Stimulated activated naive CD8-positive, alpha-beta T cell treated with anti-CD3 and anti-CD28 coated beads, Interleukin-15, Interleukin-2, amounts not matched to agents 100 U/mL and 50 U/mL, for 24 hours (primary cell): ENCODE results near the gene KLF11.
A peak's percentile ranks its signal among the peaks of the same experiment; 100 is the strongest.
"Not testable (repeated sequence)": the region's sequence is repeated elsewhere in the genome, so short reads cannot be mapped to it uniquely, and the experiment has no call there.

Experiments used
- ATAC-seq: fragments of 150-1000 bp; cut with Tn5 transposase; one replicate; pipeline ENCODE4 v1.10.0; 2021
- DNase-seq: peaks from one replicate; pipeline ENCODE4 v3.0.0; 2021

The KLF11 gene

DNA sequence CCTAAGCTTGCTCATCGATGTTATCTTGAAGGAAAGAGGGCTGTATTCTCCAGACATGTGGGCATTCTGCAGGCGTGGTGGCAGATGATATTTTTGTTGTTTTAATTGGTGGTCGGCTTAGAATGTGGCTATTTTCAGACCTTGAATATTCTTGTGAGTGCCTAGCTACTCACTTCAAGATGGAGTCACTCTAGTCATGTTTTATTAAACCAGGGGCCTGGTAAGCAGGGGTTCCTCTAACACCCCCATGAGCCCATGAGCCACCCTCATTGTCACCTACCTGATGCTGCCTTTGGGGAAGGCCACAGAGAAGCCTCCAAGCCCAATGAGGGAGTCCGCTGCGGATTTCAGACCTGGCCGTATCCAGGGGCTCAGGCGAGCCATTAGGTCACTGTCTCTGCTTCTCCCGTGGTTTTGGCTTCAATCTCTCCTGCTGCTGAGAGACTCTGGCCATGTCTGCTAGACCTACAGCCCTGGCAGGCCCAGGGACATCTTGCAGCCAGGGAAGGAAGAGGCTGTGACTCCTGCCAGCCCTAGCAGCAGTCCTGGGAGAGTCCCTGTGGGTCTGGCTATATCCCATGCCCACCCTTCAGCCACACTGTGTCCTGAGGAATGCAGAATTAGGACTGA, 16.3 kb upstream of the KLF11 start:
- no peak for ATAC-seq
- DNase-seq = no peak

DNA sequence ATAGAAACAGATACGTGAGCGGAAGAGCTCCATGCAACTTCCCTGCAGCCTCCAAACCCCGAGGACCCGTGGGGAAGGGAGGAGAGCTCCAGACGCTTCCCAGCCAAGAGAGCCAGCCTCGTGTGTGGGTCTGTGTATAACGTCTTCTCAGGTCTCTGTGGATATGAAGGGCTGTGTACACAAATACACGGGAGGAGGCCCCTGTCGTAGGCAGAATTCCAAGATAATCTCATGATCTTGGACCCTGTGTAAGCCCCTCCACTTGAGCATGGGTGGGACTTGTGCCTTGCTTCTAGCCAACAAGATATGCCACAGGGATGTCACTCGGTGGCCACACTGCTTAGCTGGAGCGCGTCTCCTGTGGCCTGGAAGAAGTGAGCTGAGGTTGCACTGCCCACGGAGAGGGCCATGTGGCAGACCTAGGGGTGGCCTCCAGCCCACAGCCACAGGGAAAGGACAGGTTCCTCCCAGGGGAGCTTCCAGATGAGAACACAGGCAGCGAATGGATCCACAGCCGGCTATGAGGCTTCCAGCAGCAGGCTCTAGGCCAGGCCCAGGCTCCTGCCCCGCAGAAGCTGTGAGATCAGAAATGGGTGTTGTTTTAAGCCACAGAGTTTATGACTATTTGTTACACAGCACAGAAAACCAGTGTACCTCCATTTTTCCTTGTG, 15.6 kb upstream of the KLF11 start:
- DNase-seq = no peak

GRCh38 chr2:10028407-10028987, 14.9 kb upstream of the KLF11 start:
- DNase-seq (no peak), ATAC-seq (no peak)

More for the DNA sequence above, 15.6 kb upstream of the KLF11 start:
- no peak for ATAC-seq

DNA sequence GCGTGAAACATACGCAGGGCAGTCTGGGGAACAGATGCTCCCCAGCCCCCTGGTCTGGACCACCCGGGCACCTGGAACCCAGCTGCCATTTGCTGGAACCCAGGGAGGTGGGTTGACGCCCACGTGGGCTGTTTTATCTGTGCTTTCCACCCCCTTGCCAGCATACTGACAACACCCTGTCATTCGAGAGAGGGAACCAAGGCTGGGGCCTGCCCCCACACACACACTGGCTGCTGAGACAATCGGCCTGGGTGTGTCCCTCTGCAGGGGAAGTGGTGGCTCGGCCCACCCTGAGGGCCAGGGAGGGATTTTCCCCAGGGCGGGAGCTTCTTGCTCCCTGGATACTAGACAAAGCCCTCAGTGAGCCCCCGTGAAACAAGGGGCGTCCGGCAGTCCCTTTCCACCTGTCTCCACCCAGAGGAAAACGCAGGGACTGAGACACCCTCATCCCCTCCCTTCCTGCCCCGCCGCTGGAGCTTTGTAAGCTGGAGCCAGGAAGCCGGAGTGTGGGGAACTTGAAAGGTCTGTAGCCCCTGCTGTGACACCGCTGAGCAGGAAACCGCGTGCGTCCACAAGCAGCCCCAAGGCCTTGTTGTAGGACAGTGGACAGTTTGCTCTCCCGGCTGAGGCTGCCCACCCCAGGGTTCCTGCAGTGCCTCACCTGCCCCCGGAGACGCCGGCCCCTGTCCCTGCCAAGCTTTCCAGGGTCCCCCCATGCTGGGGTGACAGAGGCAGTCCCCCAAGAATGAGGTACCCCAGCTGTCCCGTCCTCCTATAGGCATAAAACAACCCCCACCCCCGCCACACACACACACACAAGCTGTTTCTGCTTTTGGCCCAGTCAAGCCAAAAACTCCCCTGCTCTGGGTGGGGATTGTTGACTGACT, 14.1 kb upstream of the KLF11 start:
- DNase-seq (peak; percentile 60), ATAC-seq (peak; percentile 83)

DNA sequence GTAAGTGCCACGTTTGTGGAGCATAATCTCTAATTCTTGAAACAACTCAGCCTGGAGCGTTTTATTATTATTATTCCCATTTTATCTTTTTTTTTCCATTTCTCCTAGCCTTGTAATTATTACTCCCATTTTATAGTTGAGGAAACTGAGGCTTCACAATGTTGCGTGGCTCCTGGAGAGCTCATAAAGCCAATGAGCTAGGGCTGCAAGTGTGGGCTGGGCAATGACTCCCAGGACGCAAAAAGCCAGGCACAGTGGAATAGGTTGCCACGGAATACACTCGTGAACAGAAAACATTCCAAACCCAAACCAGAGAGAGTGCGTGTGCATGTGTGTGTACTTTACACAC, 13.5 kb upstream of the KLF11 start:
- no peak for ATAC-seq
- DNase-seq = no peak

GRCh38 chr2:10030311-10030736, 13.0 kb upstream of the KLF11 start:
- no peak for ATAC-seq
- DNase-seq = no peak

- DNase-seq, ATAC-seq: not testable (repeated sequence)
Observed at GRCh38 chr2:10030798-10031197, 12.6 kb upstream of the KLF11 start.

GRCh38 chr2:10031886-10032745, 11.2 kb upstream of the KLF11 start:
- no peak for ATAC-seq
- no peak for DNase-seq

DNA sequence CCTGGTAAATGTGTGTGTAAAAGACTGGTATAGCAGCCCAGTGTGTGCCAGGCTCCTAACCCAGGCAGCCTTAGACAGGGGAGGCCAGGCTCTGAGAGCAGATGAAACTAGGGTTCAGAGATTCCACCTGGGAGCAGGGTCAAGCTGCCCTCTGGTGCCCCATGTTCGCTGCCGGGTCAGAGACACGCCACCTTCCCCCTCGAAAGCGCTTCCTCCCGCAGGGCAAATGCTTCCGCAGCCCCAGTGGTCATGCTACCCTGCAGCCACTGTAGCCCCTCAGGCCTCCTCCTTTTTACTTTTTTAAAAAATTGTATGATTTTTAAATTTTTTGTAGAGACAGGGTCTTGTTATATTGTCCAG, 10.6 kb upstream of the KLF11 start:
- DNase-seq (no peak), ATAC-seq (no peak)

DNA sequence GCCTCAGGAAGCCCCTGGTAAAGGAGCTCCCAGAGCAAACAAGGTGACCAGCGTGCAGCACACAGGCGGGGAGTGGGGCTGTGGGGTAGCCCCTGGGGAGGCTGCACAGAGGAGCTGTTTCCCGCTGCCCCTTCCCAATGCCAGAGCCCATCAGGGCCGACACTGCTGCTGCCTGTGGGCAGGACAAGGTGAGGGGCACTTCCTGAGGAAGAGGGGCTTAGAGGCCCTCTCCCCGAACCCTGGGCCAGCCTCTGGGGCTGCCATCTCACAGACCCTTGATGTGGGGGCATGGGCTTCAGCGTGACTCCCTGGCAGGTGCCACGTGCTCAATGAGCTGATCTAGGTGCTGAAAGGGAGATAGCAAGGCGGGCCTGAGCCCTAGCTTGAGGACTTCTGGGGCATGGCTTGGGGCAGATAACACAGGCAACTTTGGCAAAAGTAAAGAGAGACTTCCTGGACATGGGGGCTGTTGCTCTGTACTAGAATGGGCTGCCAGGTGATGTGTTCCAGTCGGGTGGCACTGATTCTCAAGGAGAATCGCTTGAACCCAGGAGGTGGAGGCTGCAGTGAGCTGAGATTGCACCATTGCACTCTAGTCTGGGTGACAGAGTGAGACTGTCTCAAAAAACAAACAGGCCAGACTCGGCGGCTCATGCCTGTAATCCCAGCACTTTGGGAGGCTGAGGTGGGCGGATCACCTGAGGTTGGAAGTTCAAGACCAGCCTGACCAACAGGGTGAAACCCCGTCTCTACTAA, 9.9 kb upstream of the KLF11 start:
- DNase-seq = no peak
- no peak for ATAC-seq

GRCh38 chr2:10034333-10035052, 8.9 kb upstream of the KLF11 start:
- no peak for ATAC-seq
- no peak for DNase-seq

- no peak for ATAC-seq
- no peak for DNase-seq
Observed at GRCh38 chr2:10035053-10035422, 8.3 kb upstream of the KLF11 start.

DNA sequence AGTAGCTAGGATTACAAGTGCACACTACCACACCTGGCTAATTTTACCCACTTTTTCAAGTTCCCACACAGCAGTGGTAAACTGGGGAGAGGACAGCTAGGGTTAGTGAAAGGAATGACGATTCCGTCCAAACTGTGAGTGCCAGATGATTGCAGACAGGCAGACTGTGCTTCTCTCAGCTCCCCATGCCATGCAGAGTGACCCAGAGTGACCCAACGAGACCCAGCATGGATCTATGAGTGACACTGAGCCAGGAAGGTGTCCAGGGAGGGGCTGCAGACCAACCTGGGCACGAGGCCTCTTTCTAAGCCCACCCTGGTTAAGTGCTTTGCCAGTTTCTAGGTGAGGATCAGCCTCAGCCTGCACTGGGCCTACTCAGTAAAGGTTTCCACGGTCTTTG, 7.7 kb upstream of the KLF11 start:
- DNase-seq (no peak), ATAC-seq (no peak)

- DNase-seq (peak; percentile 59), ATAC-seq (peak; percentile 77)
Observed at GRCh38 chr2:10036095-10036884, 7.1 kb upstream of the KLF11 start.

DNA sequence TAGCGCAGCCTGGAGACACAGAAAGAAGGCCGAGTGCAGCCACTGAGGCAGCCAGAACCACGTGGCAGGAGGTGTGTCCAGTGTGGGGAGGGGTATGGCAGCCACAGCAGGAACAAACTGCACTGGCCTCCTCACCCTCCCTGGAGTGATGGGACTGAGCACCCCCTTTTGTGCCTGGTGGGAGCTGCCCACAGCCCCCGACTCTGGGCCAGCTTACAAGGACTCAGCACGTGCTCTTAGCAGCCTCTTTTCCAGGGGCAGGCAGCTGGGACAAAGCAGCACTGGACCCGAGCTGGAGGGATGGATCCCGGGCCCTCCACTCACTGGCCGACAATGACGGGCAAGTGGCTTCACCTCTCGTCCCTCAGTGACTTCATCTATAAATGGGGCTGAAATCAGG, 5.2 kb upstream of the KLF11 start:
- ATAC-seq (no peak), DNase-seq (no peak)

GRCh38 chr2:10038716-10039115, 4.6 kb upstream of the KLF11 start:
- no peak for DNase-seq
- no peak for ATAC-seq

GRCh38 chr2:10039658-10040410, 3.5 kb upstream of the KLF11 start:
- ATAC-seq = no peak

GRCh38 chr2:10041711-10042110, 1.6 kb upstream of the KLF11 start:
- DNase-seq = no peak
- no peak for ATAC-seq

More at GRCh38 chr2:10039658-10040410, 3.5 kb upstream of the KLF11 start:
- DNase-seq = no peak
